GM19467 (cell line): ENCODE measurements around the gene SWAP70.
A peak's percentile ranks its signal among the peaks of the same experiment; 100 is the strongest.
"Not testable (repeated sequence)": the region's sequence is repeated elsewhere in the genome, so short reads cannot be mapped to it uniquely, and the experiment has no call there.

ENCODE experiments used
- ATAC-seq: cut with Tn5 transposase; IDR thresholded peaks from one replicate; pipeline ENCODE4 v1.9.1; 2021; ENCODE audit warnings: mild to moderate bottlenecking, moderate library complexity; ENCODE audit not compliant: unreplicated experiment

SWAP70 gene

DNA sequence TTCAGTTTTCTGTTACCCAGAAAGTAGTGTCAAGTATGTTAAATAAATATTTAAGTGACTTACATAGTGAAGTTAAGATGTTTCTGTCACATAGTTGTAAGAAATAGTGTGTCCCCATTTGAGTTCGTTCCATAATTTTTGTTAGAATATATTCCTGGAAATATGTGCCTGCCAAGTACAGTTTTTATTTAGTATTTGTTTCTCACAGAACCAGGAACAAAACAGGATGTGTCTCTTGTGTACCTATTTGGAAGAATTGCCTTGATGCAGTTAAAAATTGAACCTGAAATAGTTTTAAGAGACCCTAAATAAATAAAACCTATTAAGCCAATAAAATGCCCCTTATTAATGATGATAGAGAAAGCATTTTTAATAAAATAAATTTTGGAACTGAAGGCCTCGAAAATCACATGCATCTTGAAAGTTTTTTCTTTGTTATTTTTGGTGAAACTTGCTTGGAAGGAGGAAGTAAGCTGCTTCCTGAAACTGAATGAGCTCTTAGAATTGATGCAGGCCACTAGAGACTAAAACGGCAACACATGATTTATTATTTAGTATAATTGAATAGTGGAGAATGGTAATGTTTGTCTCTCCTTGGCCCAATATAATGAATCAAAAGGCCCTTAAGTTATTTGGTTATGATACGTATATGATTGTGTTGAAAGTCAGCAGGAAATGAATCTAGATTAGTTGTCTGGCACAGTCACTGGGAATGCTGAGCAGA lies 55.9 kb downstream of the SWAP70 start:
- no peak for ATAC-seq

DNA sequence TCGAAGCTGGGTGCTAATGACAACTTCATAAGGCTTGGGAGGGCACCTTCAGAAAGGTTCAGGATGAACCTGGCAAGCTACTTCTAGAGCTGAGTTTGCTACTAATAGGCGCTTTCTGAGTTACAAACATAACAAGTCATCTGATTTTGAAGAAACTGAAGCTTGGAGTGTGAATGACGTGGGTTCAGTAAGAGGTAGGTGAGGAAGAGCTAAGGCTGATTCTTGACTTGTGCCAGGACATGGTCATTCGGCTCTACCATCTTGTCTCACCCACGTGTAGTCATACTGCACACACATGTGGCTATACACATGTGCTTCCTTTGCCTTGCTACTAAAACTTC lies 56.4 kb downstream of the SWAP70 start:
- ATAC-seq = no peak

DNA sequence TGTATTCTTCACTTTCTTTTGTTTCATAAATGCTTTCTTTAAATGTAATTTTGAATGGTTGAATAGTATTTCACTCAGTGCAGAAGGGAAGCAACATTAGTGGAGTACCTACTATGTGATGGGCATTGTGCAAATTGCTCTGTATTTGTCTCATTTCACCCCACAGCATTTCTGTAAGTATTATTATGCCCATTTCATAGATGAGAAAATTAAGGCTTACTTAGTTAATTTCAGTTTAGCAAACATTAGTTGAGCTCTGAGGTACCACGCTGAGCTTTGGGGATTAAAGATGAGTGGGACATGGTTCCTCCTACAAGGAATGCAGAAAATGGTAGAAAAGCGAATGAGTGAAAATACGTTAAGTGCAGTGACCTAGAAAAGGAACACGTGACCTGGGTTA lies 58.1 kb downstream of the SWAP70 start:
- ATAC-seq = no peak

DNA sequence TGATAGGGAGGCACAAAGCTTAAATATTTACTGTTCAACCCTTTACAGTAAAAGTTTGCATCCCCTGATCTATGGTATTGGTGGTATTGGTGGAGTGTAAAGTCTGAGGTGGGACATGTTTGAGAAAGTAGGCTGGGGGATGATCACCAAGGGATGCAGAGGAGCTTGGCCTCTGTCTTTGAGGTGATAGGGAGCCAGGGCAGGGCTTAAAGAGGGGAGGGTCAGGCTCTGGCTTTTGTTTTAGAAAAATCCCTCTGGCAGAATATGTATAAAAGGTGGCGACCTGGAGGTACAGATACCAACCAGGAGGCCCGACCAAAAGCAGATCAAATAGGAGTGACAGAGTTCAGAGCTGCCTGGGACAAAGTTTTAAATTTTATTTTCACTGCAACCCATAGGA lies 59.0 kb downstream of the SWAP70 start:
- ATAC-seq = no peak

DNA sequence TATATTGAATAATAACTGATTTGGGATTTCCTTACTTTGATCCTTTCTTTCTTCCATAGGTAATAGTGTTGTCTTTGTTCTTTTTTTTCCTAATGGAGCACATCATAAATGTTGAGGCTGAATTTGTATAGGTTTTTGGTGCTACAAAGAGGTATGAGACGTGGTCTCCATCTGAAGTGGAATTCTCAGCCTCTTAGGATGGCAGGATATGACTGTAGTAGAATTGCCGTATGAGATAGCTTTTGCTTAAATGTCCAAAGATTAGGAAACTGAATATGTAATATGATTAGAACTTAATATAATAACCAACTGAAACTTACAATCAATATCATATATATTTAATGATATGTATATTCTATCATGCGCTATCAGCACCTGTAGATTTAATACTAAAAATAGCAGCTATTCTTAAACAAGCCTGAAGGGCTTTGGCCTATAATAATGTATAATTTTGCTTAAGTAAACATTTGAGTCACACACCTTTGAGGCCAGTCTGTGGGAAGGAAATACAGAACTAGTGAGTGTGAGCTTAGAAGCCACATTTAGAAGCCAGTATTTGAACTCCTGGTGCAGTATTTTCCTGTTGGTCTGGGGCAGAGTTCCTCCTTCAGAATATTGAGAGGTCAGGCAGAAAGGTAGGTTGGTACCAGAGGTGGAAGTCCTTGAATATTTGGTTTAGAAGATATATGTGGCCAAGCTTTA lies 62.6 kb downstream of the SWAP70 start:
- no peak for ATAC-seq

DNA sequence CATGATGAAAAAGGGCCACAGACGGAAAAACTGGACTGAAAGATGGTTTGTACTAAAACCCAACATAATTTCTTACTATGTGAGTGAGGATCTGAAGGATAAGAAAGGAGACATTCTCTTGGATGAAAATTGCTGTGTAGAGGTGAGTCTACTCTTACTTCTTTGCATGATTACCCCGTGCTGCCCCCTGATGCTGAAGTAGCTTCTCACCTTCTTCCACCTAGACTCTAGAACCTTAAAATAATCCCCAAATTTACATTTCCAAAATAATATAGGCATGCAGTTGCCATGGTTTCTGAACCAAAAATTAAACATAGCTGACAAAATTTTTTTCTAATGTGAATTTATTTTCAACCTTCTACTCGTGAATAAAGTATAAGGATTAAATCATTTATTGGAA lies 64.2 kb downstream of the SWAP70 start:
- ATAC-seq = no peak

DNA sequence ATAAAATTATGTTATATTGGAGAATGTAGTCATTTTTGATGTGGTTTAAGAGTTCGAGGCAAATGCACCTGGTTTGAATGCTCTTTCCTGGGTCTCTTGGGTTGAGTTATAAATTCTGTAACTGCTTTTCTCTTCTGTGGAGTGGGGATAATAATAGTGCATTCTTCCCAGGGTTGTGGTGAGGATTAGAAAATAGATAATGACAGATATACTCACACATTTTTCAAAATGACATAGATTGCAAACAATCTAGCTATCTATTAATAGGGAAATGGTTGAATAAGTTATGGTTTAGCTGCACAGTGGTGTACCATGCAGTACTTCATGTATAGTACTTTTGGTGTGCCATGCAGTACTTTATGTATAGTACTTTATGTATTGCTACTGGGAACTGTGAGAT lies 67.4 kb downstream of the SWAP70 start:
- ATAC-seq = no peak

DNA sequence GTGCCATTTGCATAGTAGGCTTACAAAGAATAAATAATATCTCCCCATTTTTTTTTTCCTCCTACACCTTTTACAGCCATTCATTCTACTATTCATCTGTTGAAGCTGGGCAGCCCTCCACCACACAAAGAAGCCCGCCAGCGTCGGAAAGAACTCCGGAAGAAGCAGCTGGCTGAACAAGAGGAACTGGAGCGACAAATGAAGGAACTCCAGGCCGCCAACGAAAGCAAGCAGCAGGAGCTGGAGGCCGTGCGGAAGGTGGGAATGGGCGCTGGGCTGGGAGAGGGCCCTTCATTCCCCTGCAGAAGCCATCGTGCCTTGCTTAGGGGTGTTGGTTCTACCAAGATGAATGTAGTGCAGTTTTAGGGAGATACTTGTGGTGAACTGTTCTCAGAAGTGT lies 68.6 kb downstream of the SWAP70 start:
- no peak for ATAC-seq

DNA sequence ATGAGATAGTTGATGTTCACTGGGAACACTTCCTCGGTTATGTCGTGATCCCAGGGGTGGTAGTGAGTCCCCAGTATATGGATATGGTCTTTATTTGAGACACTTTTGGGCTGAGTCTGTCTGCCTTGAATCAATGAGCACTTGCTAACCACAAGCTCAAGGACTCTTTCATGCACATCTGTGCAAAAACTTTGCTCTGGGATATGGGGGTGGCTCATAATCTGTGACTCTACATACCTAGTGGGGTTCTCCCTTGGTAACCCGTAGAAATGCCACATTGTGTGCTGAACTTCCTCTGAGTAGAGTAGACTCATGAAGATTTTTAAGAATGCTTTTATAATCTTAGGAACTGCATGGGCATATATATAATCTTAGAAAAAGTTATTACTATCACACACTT lies 69.3 kb downstream of the SWAP70 start:
- ATAC-seq = no peak

DNA sequence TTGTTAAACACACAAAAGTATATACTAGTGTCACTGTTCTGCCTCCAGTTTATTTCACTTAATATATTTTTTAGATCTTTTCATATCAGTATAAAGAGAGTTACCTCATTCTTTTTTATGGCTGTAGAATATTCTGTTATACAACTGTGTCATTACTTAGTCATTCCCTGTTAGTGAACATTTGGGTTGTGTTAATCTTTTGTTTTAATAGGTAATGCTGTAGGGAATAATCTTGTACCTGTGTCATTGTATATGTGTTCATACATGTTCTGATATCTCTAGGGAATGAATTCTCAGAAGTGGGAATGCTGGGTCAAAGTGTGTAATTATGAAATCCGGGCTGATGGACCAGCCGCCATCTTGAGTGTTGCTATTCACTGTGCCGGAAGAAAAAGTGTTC lies 71.4 kb downstream of the SWAP70 start:
- no peak for ATAC-seq

DNA sequence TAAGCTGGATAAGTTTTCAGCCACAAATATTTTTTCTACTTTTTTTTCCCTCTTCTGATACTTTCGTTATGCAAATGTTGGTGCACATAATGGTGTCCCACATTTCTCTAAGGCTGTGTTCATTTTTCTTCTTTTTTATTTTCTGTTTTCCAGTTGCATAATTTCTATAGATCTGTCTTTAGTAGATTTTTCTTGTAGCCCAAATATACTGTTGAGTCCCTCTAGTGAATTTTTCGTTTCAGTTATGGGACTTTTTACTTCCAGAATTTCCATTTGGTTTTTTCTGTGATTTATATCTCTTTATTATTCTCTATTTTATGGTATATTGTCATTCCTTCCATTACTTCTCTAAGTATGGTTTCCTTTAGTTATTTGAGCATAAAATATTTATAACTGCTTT lies 72.0 kb downstream of the SWAP70 start:
- no peak for ATAC-seq

DNA sequence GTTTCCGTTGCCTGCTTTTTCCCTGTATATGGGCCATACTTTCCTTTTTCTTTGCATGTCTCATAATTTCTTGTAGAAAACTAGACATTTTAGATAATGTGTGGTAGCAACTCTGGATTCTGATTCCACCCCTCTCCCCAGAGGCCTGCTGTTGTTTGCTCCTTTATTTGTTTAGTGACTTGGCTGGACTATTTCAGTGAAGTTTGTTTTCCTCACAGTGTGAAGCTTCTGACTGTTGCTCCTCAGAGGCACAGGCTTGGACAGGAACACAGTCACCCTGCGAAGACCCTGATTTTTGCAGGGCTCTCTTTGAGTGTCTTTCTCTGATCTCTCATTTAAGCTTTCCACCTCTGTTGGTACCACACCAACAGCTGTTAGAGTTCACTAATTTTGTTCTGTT lies 72.5 kb downstream of the SWAP70 start:
- no peak for ATAC-seq

DNA sequence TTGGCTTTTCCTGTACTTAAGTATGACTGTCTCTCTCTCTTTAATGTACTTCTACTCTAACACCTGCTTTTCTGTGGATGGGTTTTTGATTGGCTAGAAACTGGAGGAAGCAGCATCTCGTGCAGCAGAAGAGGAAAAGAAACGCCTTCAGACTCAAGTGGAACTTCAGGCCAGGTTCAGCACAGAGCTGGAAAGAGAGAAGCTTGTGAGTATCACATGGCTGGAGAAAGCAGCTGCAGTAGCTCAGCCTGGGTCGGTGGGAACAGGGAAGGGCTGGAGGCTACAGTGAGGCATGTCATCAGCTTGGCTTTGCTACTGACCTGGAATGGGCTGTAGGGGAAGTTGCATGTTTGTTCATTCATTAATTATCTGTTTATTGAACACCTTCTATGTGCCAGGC lies 74.2 kb downstream of the SWAP70 start:
- ATAC-seq = no peak

DNA sequence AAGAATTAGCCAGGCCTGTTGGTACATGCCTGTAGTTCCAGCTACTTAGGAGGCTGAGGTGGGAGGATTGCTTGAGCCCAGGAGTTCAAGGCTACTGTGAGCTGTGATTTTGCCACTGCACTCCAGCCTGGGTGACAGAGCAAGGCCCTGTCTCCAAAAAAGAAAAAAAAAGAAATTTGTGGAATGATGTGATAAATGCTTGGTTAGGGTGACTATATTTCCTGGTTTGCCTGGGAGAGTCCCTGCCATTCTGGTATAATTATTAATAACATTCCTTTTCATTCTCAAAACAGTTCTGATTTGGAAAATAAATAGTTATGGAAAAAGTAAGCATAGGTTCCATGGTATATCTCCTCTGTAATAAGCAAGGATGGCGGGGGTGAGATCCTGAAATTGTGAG lies 74.8 kb downstream of the SWAP70 start:
- ATAC-seq = no peak

DNA sequence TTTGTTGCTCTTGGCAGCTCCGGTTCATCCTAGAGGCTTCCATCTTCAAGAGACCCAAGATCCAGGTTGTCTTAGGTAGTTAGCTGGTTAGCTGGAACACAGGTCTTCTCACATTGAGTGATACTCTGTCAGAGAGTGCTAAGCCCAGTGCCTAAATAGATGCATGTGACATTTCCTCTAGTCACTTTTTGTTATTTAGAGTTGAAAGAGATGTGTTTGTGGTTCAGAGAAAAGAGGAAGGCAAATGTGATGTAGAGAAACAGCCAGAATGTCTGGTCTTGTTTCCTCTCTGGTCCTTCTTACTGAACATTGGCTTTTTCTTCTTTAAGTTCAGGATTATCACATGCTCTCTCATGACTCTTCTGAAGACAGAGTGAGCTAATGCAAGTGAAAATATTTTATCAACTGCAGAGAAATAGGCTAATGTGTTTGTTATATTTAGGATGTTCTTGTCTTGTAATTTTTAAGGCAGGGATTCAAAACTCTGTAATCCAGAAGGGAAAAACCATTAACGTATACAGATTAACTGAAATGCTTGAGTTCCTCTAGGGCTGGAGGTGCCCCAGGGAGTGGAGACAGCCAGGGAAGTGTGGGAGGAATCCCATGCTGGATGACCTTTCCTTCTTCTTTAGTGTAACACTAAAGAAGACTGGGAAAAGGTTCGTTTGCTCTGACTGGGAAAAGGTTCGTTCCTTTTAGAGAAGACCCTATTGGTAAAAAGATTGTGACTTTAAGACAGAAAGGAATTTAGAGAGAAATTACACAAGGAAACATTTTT lies 75.4 kb downstream of the SWAP70 start:
- ATAC-seq = peak; percentile 76

DNA sequence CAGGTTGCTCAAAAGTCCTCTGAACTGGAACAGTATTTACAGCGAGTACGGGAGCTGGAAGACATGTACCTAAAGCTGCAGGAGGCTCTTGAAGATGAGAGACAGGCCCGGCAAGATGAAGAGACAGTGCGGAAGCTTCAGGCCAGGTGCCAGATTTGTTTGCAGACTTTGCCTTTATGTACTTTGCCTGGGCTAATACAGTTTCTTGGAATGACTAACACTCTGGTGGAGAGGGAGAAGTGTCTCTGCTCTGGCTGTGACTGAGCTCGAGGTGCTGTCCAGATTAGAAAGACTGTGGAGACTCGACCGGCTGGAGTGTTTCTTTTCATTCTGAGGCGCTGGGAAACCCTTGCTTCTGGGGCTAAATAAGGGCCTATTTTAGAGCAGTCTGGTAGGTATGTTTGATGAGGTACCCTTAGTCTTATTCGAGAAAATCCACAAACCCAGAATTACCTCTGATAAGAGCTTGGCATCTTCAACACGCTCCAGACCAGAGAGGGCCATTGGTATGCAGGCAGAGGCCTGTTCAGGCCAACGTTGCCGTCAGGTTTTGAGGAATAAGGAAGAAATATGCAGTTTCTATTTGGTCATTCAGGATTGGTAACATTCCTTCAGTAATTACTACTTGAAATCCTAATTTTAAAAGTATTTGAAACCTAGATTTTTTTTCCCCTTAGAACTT lies 76.5 kb downstream of the SWAP70 start:
- no peak for ATAC-seq

DNA sequence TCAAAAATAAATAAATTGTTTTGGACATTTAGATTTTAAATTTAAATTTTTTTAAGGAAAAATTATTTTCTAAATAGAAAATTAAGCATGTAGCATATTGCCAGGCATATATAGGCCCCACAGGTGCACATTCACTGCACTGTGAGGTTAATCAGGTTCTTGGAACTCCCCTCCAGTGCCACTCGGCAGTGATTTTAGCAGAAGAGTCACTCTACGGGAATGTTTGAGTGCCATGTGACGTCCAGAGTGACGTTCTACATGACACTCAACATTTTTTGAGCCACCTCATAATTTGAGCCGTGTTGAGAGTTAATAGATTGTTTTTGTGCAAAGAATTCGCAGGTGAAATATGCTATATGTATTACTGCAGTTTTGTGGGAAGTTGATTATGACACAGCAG lies 77.4 kb downstream of the SWAP70 start:
- ATAC-seq = no peak

DNA sequence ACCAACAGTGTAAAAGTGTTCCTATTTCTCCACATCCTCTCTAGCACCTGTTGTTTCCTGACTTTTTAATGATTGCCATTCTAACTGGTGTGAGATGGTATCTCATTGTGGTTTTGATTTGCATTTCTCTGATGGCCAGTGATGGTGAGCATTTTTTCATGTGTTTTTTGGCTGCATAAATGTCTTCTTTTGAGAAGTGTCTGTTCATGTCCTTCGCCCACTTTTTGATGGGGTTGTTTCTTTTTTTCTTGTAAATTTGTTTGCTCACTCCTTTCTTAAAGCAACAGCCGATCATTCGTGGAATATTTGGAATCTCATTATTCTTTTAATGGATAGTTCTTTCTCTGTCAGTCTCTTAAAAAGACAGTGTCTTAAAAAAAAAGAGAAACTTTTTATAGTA lies 79.6 kb downstream of the SWAP70 start:
- not testable (repeated sequence) for ATAC-seq

DNA sequence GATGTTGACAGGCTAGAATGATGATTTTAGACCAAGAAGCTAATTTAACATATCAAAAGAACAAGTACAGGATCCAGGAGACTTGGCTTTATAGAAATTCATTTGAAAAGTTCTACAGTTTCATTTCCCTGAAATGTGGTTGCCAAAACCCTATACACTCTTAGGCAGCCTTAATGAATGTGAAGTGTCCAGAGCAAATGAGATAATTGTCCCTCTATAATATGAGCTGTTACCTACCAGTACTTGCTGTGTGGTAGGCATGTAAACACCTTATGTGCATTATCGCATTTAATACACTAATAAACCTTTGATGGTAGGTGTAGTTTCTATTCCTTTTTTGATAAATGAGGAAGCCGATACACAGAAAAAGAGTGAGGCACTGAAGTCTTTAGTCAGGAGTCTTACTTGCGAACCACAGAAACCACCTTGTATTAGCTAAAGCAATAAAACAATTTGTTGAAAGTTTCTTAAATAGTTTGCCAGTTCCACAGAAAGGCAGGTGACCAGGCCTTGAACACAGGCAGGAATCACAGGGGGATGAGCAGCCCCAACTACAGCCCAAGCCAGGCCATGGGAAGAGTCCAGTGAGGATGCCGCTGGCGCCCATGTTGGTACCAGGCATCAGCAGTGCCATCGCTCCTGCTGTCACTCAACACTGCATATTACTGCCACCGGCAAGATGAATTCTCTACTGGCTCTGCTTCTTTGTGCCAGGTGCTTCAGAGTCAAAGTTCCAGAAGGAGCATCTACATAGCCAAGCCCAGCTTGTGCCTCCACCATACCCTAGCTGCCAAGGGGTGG lies 81.7 kb downstream of the SWAP70 start:
- peak; percentile 47 for ATAC-seq

DNA sequence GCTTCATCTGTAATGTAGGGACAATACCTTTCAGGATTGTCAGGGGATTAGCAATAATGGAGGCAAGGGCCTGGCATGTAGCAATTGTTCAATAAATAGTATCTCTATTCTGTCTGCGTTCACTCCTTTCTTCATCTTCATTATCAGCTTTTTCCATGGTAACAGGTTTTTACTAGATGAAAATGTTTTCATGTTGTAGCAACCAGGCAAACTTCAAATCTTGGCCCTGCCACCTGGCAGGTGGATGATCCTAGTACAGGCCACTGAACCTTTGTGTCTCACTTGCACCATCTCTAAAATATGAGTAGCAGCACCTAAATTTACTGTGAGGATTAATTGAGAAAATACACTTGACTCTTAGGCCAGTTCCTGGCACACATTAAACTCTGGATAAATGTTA lies 83.4 kb downstream of the SWAP70 start:
- no peak for ATAC-seq

DNA sequence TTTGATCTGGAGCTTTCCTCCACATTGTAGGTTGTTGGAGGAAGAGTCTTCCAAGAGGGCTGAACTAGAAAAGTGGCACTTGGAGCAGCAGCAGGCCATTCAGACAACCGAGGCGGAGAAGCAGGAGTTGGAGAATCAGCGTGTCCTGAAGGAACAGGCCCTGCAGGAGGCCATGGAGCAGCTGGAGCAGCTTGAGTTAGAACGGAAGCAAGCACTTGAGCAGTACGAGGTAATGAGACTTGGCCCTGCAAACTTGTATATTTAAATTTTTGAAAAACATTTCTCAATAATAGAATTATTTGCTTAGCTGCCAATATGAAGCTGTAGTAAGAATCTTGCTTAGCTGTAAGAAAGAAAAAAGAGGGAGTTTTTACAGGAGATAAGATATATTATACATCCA lies 84.0 kb downstream of the SWAP70 start:
- no peak for ATAC-seq
